Breast epithelium (tissue), 3 donors: ENCODE measurements around the gene TEAD1.

Experiments used
- CTCF ChIP-seq, 3 donors: fragments of 450-650 bp; IDR thresholded peaks; one replicate each; pipeline ENCODE4 v1.5.1; 2016 to 2017; ENCODE audit warnings: antibody characterized with exemption in 3 of 3, mild to moderate bottlenecking in 3 of 3, moderate library complexity in 3 of 3
- POLR2A ChIP-seq: fragments of 450-650 bp; IDR thresholded peaks from one replicate; pipeline ENCODE4 v1.6.1; 2016; ENCODE audit warnings: antibody characterized with exemption, mild to moderate bottlenecking, moderate library complexity

- TF ChIP-seq CTCF (IDR thresholded peaks at IDR 0.05): no peak
- no peak for TF ChIP-seq POLR2A
These were observed 267.4 kb downstream of the TEAD1 start for GRCh38 chr11:12941671-12942070.
